ENCODE measurements around the gene REPS1.

The REPS1 gene

GRCh38 chr6:138926579-138926978, 61.5 kb downstream of the REPS1 start:
- DNase-seq (ENCODE audit: low read depth in 2 of 2) = no peak

- no peak for DNase-seq (ENCODE audit: low read depth in 2 of 2)
These were observed 62.2 kb downstream of the REPS1 start for GRCh38 chr6:138925806-138926205.

GRCh38 chr6:138923561-138923960, 64.5 kb downstream of the REPS1 start:
- no peak for DNase-seq (ENCODE audit: low read depth in 2 of 2)

- DNase-seq (ENCODE audit: low read depth in 2 of 2) = no peak
These were observed 67.1 kb downstream of the REPS1 start for GRCh38 chr6:138920906-138921305.

- no peak for DNase-seq (ENCODE audit: low read depth in 2 of 2)
These were observed 73.4 kb downstream of the REPS1 start for GRCh38 chr6:138914701-138915100.

GRCh38 chr6:138912308-138912707, 75.7 kb downstream of the REPS1 start:
- no peak for DNase-seq (ENCODE audit: low read depth in 2 of 2)

GRCh38 chr6:138909975-138910374, 78.1 kb downstream of the REPS1 start:
- no peak for DNase-seq (ENCODE audit: low read depth in 2 of 2)

GRCh38 chr6:138909511-138909910, 78.5 kb downstream of the REPS1 start:
- DNase-seq (ENCODE audit: low read depth in 2 of 2) = no peak

GRCh38 chr6:138907167-138907566, 80.9 kb downstream of the REPS1 start:
- no peak for DNase-seq (ENCODE audit: low read depth in 2 of 2)

GRCh38 chr6:138897031-138897430, 91.0 kb downstream of the REPS1 start:
- no peak for DNase-seq (ENCODE audit: low read depth in 2 of 2)

GRCh38 chr6:138896104-138896756, 91.8 kb downstream of the REPS1 start:
- no peak for DNase-seq (ENCODE audit: low read depth in 2 of 2)

GRCh38 chr6:138891255-138891986, 96.6 kb downstream of the REPS1 start:
- no peak for DNase-seq (ENCODE audit: low read depth in 2 of 2)

GRCh38 chr6:138885156-138885819, 102.8 kb downstream of the REPS1 start:
- no peak for DNase-seq (ENCODE audit: low read depth in 2 of 2)

- no peak for DNase-seq (ENCODE audit: low read depth in 2 of 2)
These were observed 105.6 kb downstream of the REPS1 start for GRCh38 chr6:138882369-138883017.

- DNase-seq (ENCODE audit: low read depth in 2 of 2) = no peak
These were observed 114.9 kb downstream of the REPS1 start for GRCh38 chr6:138873191-138873590.

- no peak for DNase-seq (ENCODE audit: low read depth in 2 of 2)
These were observed 118.7 kb downstream of the REPS1 start for GRCh38 chr6:138869398-138869797.

GRCh38 chr6:138868181-138868580, 119.9 kb downstream of the REPS1 start:
- DNase-seq (ENCODE audit: low read depth in 2 of 2) = no peak

- no peak for DNase-seq (ENCODE audit: low read depth in 2 of 2)
These were observed 122.5 kb downstream of the REPS1 start for GRCh38 chr6:138865480-138866109.

- DNase-seq (ENCODE audit: low read depth in 2 of 2) = no peak
These were observed 123.6 kb downstream of the REPS1 start for GRCh38 chr6:138864343-138864890.

- DNase-seq (ENCODE audit: low read depth in 2 of 2) = no peak
These were observed 124.7 kb downstream of the REPS1 start for GRCh38 chr6:138863321-138863720.

- DNase-seq (ENCODE audit: low read depth in 2 of 2) = no peak
These were observed 125.6 kb downstream of the REPS1 start for GRCh38 chr6:138862456-138862855.

GRCh38 chr6:138857775-138858174, 130.3 kb downstream of the REPS1 start:
- DNase-seq (ENCODE audit: low read depth in 2 of 2) = no peak

Data from stimulated activated CD4-positive, alpha-beta T cell treated with anti-CD3 and anti-CD28 coated beads, Interleukin-1b, Interleukin-23, amount 100 ng/mL, for 1 hour (primary cell).